H9 (cell line): ENCODE measurements around the gene ACP3. TPM values are rescaled to one million over a fixed set of nuclear protein-coding genes. Genes with fewer than 3 reads are reported as not detected.
"Not testable (repeated sequence)": the region's sequence is repeated elsewhere in the genome, so short reads cannot be mapped to it uniquely, and the experiment has no call there.

Experiments
- DNase-seq: peaks from one replicate; pipeline ENCODE4 v3.0.0-alpha.2; 2017
- H2AFZ ChIP-seq: one replicate; pipeline ENCODE4 v1.6.1; 2013; ENCODE audit warnings: mild to moderate bottlenecking, low read length, control low read depth, moderate library complexity
- H2AK5ac ChIP-seq: 2 replicates; pipeline ENCODE4 v1.6.1; 2013; ENCODE audit warnings: low read length, control low read depth, mixed read lengths; ENCODE audit not compliant: insufficient read length
- H2BK120ac ChIP-seq: one replicate; pipeline ENCODE4 v1.6.1; 2013; ENCODE audit warnings: low read depth, mild to moderate bottlenecking, low read length, control low read depth, inconsistent platforms; ENCODE audit not compliant: poor library complexity, severe bottlenecking
- H2BK12ac ChIP-seq: 2 replicates; pipeline ENCODE4 v1.6.1; 2013; ENCODE audit warnings: low read length, control low read depth, mixed read lengths, low read depth; ENCODE audit not compliant: insufficient read length
- H2BK15ac ChIP-seq: 2 replicates; pipeline ENCODE4 v1.6.1; 2013; ENCODE audit warnings: low read depth, low read length, control low read depth
- H2BK20ac ChIP-seq: one replicate; pipeline ENCODE4 v1.6.1; 2013; ENCODE audit warnings: low read depth, mild to moderate bottlenecking, low read length, control low read depth, inconsistent platforms; ENCODE audit not compliant: poor library complexity, severe bottlenecking
- H2BK5ac ChIP-seq: 2 replicates; pipeline ENCODE4 v1.6.1; 2013; ENCODE audit warnings: low read length, control low read depth, mixed read lengths; ENCODE audit not compliant: insufficient read length
- H3K14ac ChIP-seq: 2 replicates; pipeline ENCODE4 v1.6.1; 2013; ENCODE audit warnings: low read length, control low read depth; ENCODE audit not compliant: insufficient read depth
- H3K18ac ChIP-seq: 2 replicates; pipeline ENCODE4 v1.6.1; 2013; ENCODE audit warnings: low read depth, mild to moderate bottlenecking, mixed read lengths, low read length, control low read depth; ENCODE audit not compliant: insufficient read length
- H3K23ac ChIP-seq: 2 replicates; pipeline ENCODE4 v1.6.1; 2013; ENCODE audit warnings: low read length, control low read depth, mixed read lengths, low read depth; ENCODE audit not compliant: insufficient read length
- H3K23me2 ChIP-seq: 2 replicates; pipeline ENCODE4 v1.6.1; 2013; ENCODE audit warnings: low read depth, mild to moderate bottlenecking, mixed read lengths, low read length, control low read depth; ENCODE audit not compliant: insufficient read length, poor library complexity, severe bottlenecking
- H3K27ac ChIP-seq: 2 replicates; pipeline ENCODE4 v1.5.1; 2013; ENCODE audit warnings: low read length, control low read depth, mixed read lengths, low read depth; ENCODE audit not compliant: insufficient read length
- H3K27me3 ChIP-seq: 2 replicates; pipeline ENCODE4 v1.6.1; 2013; ENCODE audit warnings: low read length, control low read depth, inconsistent platforms; ENCODE audit not compliant: insufficient read depth
- H3K4ac ChIP-seq: 2 replicates; pipeline ENCODE4 v1.6.1; 2013; ENCODE audit warnings: low read depth, mild to moderate bottlenecking, control low read depth, inconsistent platforms, low read length, moderate library complexity
- H3K4me1 ChIP-seq: 2 replicates; pipeline ENCODE4 v1.6.1; 2013; ENCODE audit warnings: low read length, control low read depth, inconsistent platforms; ENCODE audit not compliant: insufficient read depth
- H3K4me2 ChIP-seq: 2 replicates; pipeline ENCODE4 v1.6.1; 2013; ENCODE audit warnings: low read length, control low read depth, mixed read lengths; ENCODE audit not compliant: insufficient read length, insufficient read depth
- H3K56ac ChIP-seq: 2 replicates; pipeline ENCODE4 v1.6.1; 2013; ENCODE audit warnings: low read depth, mild to moderate bottlenecking, mixed read lengths, low read length, control low read depth; ENCODE audit not compliant: insufficient read length
- H3K79me1 ChIP-seq: 2 replicates; pipeline ENCODE4 v1.6.1; 2013; ENCODE audit warnings: low read depth, mild to moderate bottlenecking, moderate library complexity, low read length, control low read depth, inconsistent platforms; ENCODE audit not compliant: insufficient read depth, poor library complexity, severe bottlenecking
- H3K79me2 ChIP-seq: 2 replicates; pipeline ENCODE4 v1.6.1; 2013; ENCODE audit warnings: low read length, control low read depth, inconsistent platforms; ENCODE audit not compliant: insufficient read depth
- H3K9ac ChIP-seq: 2 replicates; pipeline ENCODE4 v1.6.1; 2013; ENCODE audit warnings: low read length, control low read depth, mixed read lengths; ENCODE audit not compliant: insufficient read length; ENCODE audit errors: extremely low read depth
- H3K9me3 ChIP-seq: one replicate; pipeline ENCODE4 v1.6.1; 2013; ENCODE audit warnings: low read depth, low read length, inconsistent platforms; ENCODE audit not compliant: control insufficient read depth
- H3T11ph ChIP-seq: one replicate; pipeline ENCODE4 v1.6.1; 2013; ENCODE audit warnings: mild to moderate bottlenecking, low read length, control low read depth, inconsistent platforms
- H4K20me1 ChIP-seq: one replicate; pipeline ENCODE4 v1.6.1; 2013; ENCODE audit not compliant: control insufficient read depth, insufficient read length, insufficient read depth
- H4K5ac ChIP-seq: 2 replicates; pipeline ENCODE4 v1.6.1; 2013; ENCODE audit warnings: low read depth, mild to moderate bottlenecking, mixed read lengths, low read length, control low read depth; ENCODE audit not compliant: insufficient read length
- H4K8ac ChIP-seq: replicated peaks from 2 replicates; pipeline ENCODE4 v1.6.1; 2013; ENCODE audit warnings: low read length, control low read depth, mixed read lengths, low read depth; ENCODE audit not compliant: insufficient read length
- H4K91ac ChIP-seq: 2 replicates; pipeline ENCODE4 v1.6.1; 2013; ENCODE audit warnings: low read depth, mild to moderate bottlenecking, moderate library complexity, mixed read lengths, low read length, control low read depth; ENCODE audit not compliant: insufficient read length
- H3K27ac Mint-ChIP-seq, 3 experiments: 2 replicates in 2 of 3; 3 replicates in 1 of 3; pipeline ENCODE4 v1.8.0; 2020 to 2021; ENCODE audit warnings: mixed read lengths in 3 of 3, mild to moderate bottlenecking in 1 of 3, moderate library complexity in 1 of 3
- H3K27me3 Mint-ChIP-seq: 2 replicates; pipeline ENCODE4 v1.8.0; 2021; ENCODE audit warnings: low read depth, mild to moderate bottlenecking, moderate library complexity, mixed read lengths
- H3K36me3 Mint-ChIP-seq, 3 experiments: 2 replicates in 2 of 3; 3 replicates in 1 of 3; pipeline ENCODE4 v1.8.0; 2020 to 2021; ENCODE audit warnings: low read depth in 3 of 3, mixed read lengths in 3 of 3; ENCODE audit not compliant: insufficient read depth in 1 of 3
- H3K4me1 Mint-ChIP-seq, 2 experiments: 2 replicates each; pipeline ENCODE4 v1.8.0; 2020; ENCODE audit warnings: mixed read lengths in 2 of 2
- H3K4me3 Mint-ChIP-seq, 2 experiments: 2 replicates in 1 of 2; 3 replicates in 1 of 2; pipeline ENCODE4 v1.8.0; 2020 to 2021; ENCODE audit warnings: mild to moderate bottlenecking in 2 of 2, mixed read lengths in 2 of 2, moderate library complexity in 1 of 2
- H3K9me3 Mint-ChIP-seq, 2 experiments: 2 replicates in 1 of 2; 3 replicates in 1 of 2; pipeline ENCODE4 v1.8.0; 2020; ENCODE audit warnings: mild to moderate bottlenecking in 2 of 2, mixed read lengths in 2 of 2, moderate library complexity in 1 of 2
- WGBS: extraction: QIAGEN DNeasy Blood & Tissue Kit; methylation state at CpG from one replicate; pipeline ENCODE4 v1.1.7; 2013; ENCODE audit warnings: missing lambda C conversion rate, low lambda C conversion rate, mixed read lengths; ENCODE audit not compliant: insufficient read length; ENCODE audit errors: extremely low coverage; 5-methylcytosine and 5-hydroxymethylcytosine counted together
- total RNA-seq: library from RNA; stranded (reverse); gene quantifications from 2 replicates; pipeline ENCODE4 v1.2.1, GENCODE V29; 2021
- TF ChIP-seq, protein P1 (sequence below): fragments of 200-600 bp; sonication (generic); conservative IDR thresholded peaks from 3 replicates; pipeline ENCODE4 v1.8.0; 2021; ENCODE audit warnings: antibody characterized with exemption, mild to moderate bottlenecking

Gene ACP3
- total RNA-seq, 1 experiment from 2014 or later = 0.17 TPM

DNA sequence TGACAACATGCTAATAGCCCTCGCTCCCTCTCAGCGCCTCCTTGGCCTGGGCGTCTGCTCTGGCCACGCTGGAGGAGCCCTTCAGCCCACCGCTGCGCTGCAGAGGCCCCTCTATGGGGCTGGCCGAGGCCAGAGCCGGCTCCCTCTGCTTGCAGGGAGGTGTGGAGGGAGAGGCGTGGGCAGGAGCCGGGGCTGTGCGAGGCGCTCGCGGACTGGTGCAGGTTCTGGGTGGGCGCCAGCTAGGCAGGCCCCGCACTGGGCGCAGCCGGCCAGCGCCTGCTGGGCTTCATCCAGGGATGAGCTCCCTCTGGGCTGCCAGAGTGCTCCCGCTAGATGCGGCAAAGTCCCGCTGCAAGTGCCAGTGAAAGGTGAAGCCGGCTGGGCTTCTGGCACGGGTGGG, 79.0 kb downstream of the ACP3 start:
- Histone ChIP-seq H2AK5ac (no peak overlapping the region), H3K14ac (no peak overlapping the region), H2BK15ac (no peak overlapping the region), H4K5ac (no peak overlapping the region), H3K79me2 (no peaks in the 10 kb centered on the region), H3K18ac (no peak overlapping the region), H2BK20ac (no peak overlapping the region), H3K9ac (no peak overlapping the region), H2AFZ (no peak overlapping the region), H3K4me2 (no peak overlapping the region), H3K27me3 (no peaks in the 10 kb centered on the region), H3K23me2 (no peaks in the 10 kb centered on the region), H3K4me1 (no peaks in the 10 kb centered on the region; the same call in 1 of the 2 replicates), H4K20me1 (no peaks in the 10 kb centered on the region), H3K9me3 (no peaks in the 10 kb centered on the region), H3K27ac (no peak overlapping the region), H2BK120ac (no peak overlapping the region), H3K23ac (no peak overlapping the region), H3T11ph (no peak overlapping the region), H4K91ac (no peak overlapping the region), H3K56ac (no peak overlapping the region), H3K4ac (no peak overlapping the region), H4K8ac (no peak overlapping the region), H3K79me1 (no peaks in the 10 kb centered on the region), H2BK12ac (no peak overlapping the region), H2BK5ac (no peak overlapping the region)
- WGBS = no CpG with 5 or more reads among the region's 24 CpGs
- Mint-ChIP-seq H3K27me3 (no peaks in the 10 kb centered on the region), H3K4me3 (no peak overlapping the region), H3K9me3 (peaks cover 0 to 4% of the 10 kb centered on the region in 2 experiments; a peak in 2 of 5 replicates), H3K36me3 (peaks cover 0 to 8% (median 1%) of the 10 kb centered on the region in 3 experiments; a peak in 6 of 7 replicates), H3K27ac (no peak overlapping the region), H3K4me1 (peaks cover 8 to 14% of the 10 kb centered on the region in 2 experiments)
- no peak for DNase-seq
- TF ChIP-seq, protein P1, sequence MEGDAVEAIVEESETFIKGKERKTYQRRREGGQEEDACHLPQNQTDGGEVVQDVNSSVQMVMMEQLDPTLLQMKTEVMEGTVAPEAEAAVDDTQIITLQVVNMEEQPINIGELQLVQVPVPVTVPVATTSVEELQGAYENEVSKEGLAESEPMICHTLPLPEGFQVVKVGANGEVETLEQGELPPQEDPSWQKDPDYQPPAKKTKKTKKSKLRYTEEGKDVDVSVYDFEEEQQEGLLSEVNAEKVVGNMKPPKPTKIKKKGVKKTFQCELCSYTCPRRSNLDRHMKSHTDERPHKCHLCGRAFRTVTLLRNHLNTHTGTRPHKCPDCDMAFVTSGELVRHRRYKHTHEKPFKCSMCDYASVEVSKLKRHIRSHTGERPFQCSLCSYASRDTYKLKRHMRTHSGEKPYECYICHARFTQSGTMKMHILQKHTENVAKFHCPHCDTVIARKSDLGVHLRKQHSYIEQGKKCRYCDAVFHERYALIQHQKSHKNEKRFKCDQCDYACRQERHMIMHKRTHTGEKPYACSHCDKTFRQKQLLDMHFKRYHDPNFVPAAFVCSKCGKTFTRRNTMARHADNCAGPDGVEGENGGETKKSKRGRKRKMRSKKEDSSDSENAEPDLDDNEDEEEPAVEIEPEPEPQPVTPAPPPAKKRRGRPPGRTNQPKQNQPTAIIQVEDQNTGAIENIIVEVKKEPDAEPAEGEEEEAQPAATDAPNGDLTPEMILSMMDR = no peak

DNA sequence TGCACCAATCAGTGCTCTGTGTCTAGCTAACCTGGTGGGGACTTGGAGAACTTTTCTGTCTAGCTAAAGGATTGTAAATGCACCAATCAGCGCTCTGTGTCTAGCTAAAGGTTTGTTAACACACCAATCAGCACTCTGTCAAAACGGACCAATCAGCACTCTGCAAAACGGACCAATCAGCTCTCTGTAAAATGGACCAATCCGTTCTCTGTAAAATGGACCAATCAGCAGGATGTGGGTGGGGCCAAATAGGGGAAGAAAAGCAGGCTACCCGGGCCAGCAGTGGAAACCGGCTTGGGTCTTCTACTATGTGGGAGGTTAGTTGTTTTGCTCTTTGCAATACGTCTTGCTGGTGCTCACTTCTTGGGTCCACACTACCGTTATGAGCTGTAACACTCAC, 79.6 kb downstream of the ACP3 start:
- H2AFZ ChIP-seq, H3K23ac ChIP-seq, H4K91ac ChIP-seq, H3K27ac ChIP-seq, H3K27me3 Mint-ChIP-seq, H2BK12ac ChIP-seq, H3K79me2 ChIP-seq, DNase-seq, H3K14ac ChIP-seq, H3K9me3 ChIP-seq, H3T11ph ChIP-seq, H4K20me1 ChIP-seq, H3K4ac ChIP-seq, H3K4me3 Mint-ChIP-seq, H4K5ac ChIP-seq, H2BK15ac ChIP-seq, H2BK20ac ChIP-seq, H3K27ac Mint-ChIP-seq, H3K18ac ChIP-seq, H2AK5ac ChIP-seq, H4K8ac ChIP-seq, H3K27me3 ChIP-seq, H2BK120ac ChIP-seq, H3K4me1 ChIP-seq, H3K79me1 ChIP-seq, H3K9me3 Mint-ChIP-seq, H2BK5ac ChIP-seq, H3K36me3 Mint-ChIP-seq, H3K56ac ChIP-seq, H3K4me2 ChIP-seq, H3K23me2 ChIP-seq, H3K9ac ChIP-seq: not testable (repeated sequence)
- peaks cover 8 to 14% of the 10 kb centered on the region in 2 experiments for H3K4me1 Mint-ChIP-seq
- WGBS = no CpG with 5 or more reads among the region's 8 CpGs
